ENCODE results near the gene PRIMA1.

DNA sequence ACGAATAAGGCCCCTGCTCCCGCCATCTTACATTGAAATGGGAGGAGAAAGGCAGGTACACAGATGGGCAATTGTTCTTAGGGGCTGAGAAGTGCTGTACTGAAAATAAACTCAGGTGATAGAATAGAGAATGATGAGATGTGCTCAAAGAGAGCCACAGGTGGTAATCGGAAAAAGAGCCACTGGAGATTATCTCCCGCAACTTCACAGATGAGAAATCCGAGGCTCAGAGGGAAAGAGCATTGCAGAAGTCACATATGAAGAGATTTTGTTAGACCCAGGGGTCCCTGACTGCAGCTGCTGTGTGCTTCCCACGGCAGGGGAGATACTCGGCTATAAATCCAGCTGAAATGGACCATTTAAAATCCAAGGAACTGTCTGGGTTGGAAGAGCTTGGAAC is 73.7 kb downstream of the PRIMA1 start:
- TF ChIP-seq, protein P1, sequence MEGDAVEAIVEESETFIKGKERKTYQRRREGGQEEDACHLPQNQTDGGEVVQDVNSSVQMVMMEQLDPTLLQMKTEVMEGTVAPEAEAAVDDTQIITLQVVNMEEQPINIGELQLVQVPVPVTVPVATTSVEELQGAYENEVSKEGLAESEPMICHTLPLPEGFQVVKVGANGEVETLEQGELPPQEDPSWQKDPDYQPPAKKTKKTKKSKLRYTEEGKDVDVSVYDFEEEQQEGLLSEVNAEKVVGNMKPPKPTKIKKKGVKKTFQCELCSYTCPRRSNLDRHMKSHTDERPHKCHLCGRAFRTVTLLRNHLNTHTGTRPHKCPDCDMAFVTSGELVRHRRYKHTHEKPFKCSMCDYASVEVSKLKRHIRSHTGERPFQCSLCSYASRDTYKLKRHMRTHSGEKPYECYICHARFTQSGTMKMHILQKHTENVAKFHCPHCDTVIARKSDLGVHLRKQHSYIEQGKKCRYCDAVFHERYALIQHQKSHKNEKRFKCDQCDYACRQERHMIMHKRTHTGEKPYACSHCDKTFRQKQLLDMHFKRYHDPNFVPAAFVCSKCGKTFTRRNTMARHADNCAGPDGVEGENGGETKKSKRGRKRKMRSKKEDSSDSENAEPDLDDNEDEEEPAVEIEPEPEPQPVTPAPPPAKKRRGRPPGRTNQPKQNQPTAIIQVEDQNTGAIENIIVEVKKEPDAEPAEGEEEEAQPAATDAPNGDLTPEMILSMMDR (IDR thresholded peaks at IDR 0.05) = no peak
- no peak for TF ChIP-seq POLR2A (IDR thresholded peaks at IDR 0.05)
- no peak for TF ChIP-seq EP300 (IDR thresholded peaks at IDR 0.05)

Data from tibial nerve (tissue), 4 donors.